CD4-positive, CD25-positive, alpha-beta regulatory T cell (primary cell): ENCODE results near the gene CIAO1. TPM values are rescaled to one million over a fixed set of nuclear protein-coding genes. Genes with fewer than 3 reads are reported as not detected.
A peak's percentile ranks its signal among the peaks of the same experiment; 100 is the strongest.

Experiments
- ATAC-seq, 2 donors: fragments of 150-1000 bp; cut with Tn5 transposase; one replicate each; pipeline ENCODE4 v1.10.0; 2021; ENCODE audit warnings: low read depth in 2 of 2, moderate number of reproducible peaks in 2 of 2, moderate library complexity in 1 of 2
- DNase-seq, 3 donors: peaks; one replicate each; pipeline versions ENCODE4 v3.0.0 to v3.0.0-alpha.2; 2012 to 2022; ENCODE audit warnings: mixed read lengths in 1 of 3
- H3K27ac ChIP-seq: one replicate; pipeline ENCODE4 v1.7.0; 2013; ENCODE audit warnings: mild to moderate bottlenecking, low read length; ENCODE audit not compliant: insufficient read depth, poor library complexity, severe bottlenecking
- H3K27me3 ChIP-seq: one replicate; pipeline ENCODE4 v1.7.0; 2013; ENCODE audit warnings: low read length; ENCODE audit not compliant: control insufficient read depth, insufficient read depth
- H3K36me3 ChIP-seq: one replicate; pipeline ENCODE4 v1.7.0; 2013; ENCODE audit warnings: mild to moderate bottlenecking, low read length, moderate library complexity; ENCODE audit not compliant: control insufficient read depth, insufficient read depth
- H3K4me1 ChIP-seq: 2 replicates; pipeline ENCODE4 v1.7.0; 2013; ENCODE audit warnings: mild to moderate bottlenecking, low read length; ENCODE audit not compliant: insufficient read depth, control insufficient read depth, poor library complexity, severe bottlenecking
- H3K4me3 ChIP-seq: one replicate; pipeline ENCODE4 v1.7.0; 2013; ENCODE audit warnings: low read depth, mild to moderate bottlenecking, low read length, moderate library complexity
- H3K9me3 ChIP-seq, 2 experiments: 1 replicate in 1 of 2; 2 replicates in 1 of 2; pipeline ENCODE4 v1.7.0; 2013; ENCODE audit warnings: low read length in 2 of 2, mild to moderate bottlenecking in 1 of 2, moderate library complexity in 1 of 2; ENCODE audit not compliant: control insufficient read depth in 2 of 2
- H3K27ac Mint-ChIP-seq, 3 donors: one replicate each; pipeline ENCODE4 v1.8.0; 2020 to 2022; ENCODE audit warnings: mild to moderate bottlenecking in 3 of 3, mixed read lengths in 3 of 3, moderate library complexity in 2 of 3
- H3K27me3 Mint-ChIP-seq: one replicate; pipeline ENCODE4 v1.8.0; 2022; ENCODE audit warnings: mild to moderate bottlenecking, mixed read lengths
- H3K36me3 Mint-ChIP-seq: one replicate; pipeline ENCODE4 v1.8.0; 2020; ENCODE audit warnings: mixed read lengths
- H3K4me1 Mint-ChIP-seq, 4 donors: one replicate each; pipeline ENCODE4 v1.8.0; 2020 to 2022; ENCODE audit warnings: mixed read lengths in 4 of 4, mild to moderate bottlenecking in 1 of 4
- H3K4me3 Mint-ChIP-seq, 4 donors: one replicate each; pipeline ENCODE4 v1.8.0; 2020 to 2022; ENCODE audit warnings: mild to moderate bottlenecking in 4 of 4, mixed read lengths in 4 of 4, moderate library complexity in 3 of 4
- H3K9me3 Mint-ChIP-seq, 7 donors: one replicate each; pipeline ENCODE4 v1.8.0; 2020 to 2022; ENCODE audit warnings: mixed read lengths in 7 of 7, mild to moderate bottlenecking in 3 of 7, moderate library complexity in 2 of 7
- polyA plus RNA-seq, 4 donors: library from polyadenylated mRNA; unstranded; fragments of 300-500 nt; fragmentation: Illumina TruSeq; gene quantifications; one replicate each; pipeline ENCODE4 v1.2.3, GENCODE V29; 2021
- total RNA-seq: library from RNA; stranded (reverse); gene quantifications from one replicate; pipeline ENCODE4 v1.2.3, GENCODE V29; 2022

Gene CIAO1
- total and polyA plus RNA-seq, 5 donors from 2014 or later = 60.3 to 102 (median 90.0) TPM

GRCh38 chr2:96319396-96319795 lies 53.4 kb downstream of the CIAO1 start:
- peak overlapping the region; percentile 33 for H3K27ac ChIP-seq
- peaks cover 44% of the 10 kb centered on the region for H3K4me1 ChIP-seq
- H3K36me3 Mint-ChIP-seq = peaks cover 3% of the 10 kb centered on the region

GRCh38 chr2:96320326-96320725 lies 54.3 kb downstream of the CIAO1 start:
- H3K4me1 Mint-ChIP-seq = peaks cover 9 to 59% (median 29%) of the 10 kb centered on the region in 4 donors
- Histone ChIP-seq H3K27ac (no peak overlapping the region), H3K9me3 (no peaks in the 10 kb centered on the region), H3K4me1 (peaks cover 50% of the 10 kb centered on the region), H3K36me3 (no peaks in the 10 kb centered on the region), H3K4me3 (peak overlapping the region; percentile 93), H3K27me3 (no peaks in the 10 kb centered on the region)
- H3K4me3 Mint-ChIP-seq = peak overlapping the region; percentile 86 to 94 (median 86)
- DNase-seq (no peak), ATAC-seq (no peak)
- H3K9me3 Mint-ChIP-seq = no peaks in the 10 kb centered on the region
- H3K27ac Mint-ChIP-seq = peak overlapping the region in 2 of 3 donors; percentile 56 to 57
- H3K36me3 Mint-ChIP-seq = peaks cover 3% of the 10 kb centered on the region
- H3K27me3 Mint-ChIP-seq = no peaks in the 10 kb centered on the region

More at GRCh38 chr2:96319396-96319795, 53.4 kb downstream of the CIAO1 start:
- no peaks in the 10 kb centered on the region for H3K36me3 ChIP-seq
- Mint-ChIP-seq H3K4me1 (peaks cover 9 to 54% (median 27%) of the 10 kb centered on the region in 4 donors), H3K9me3 (no peaks in the 10 kb centered on the region), H3K27ac (peak overlapping the region in 1 of 3 donors; percentile 88), H3K4me3 (peak overlapping the region; percentile 25 to 94 (median 74)), H3K27me3 (no peaks in the 10 kb centered on the region)
- H3K4me3 ChIP-seq = peak overlapping the region; percentile 69
- no peaks in the 10 kb centered on the region for H3K9me3 ChIP-seq
- no peaks in the 10 kb centered on the region for H3K27me3 ChIP-seq
- peak in 1 of 3 donors; percentile 23 for DNase-seq
- ATAC-seq = no peak

- ATAC-seq (peak in 1 of 2 donors; percentile 23), DNase-seq (peak in 1 of 3 donors; percentile 19)
- Histone ChIP-seq H3K27me3 (no peaks in the 10 kb centered on the region), H3K27ac (peak overlapping the region; percentile 58), H3K9me3 (no peaks in the 10 kb centered on the region), H3K4me1 (peaks cover 52% of the 10 kb centered on the region), H3K4me3 (peak overlapping the region; percentile 93), H3K36me3 (no peaks in the 10 kb centered on the region)
- Mint-ChIP-seq H3K9me3 (no peaks in the 10 kb centered on the region), H3K4me1 (peaks cover 9 to 59% (median 30%) of the 10 kb centered on the region in 4 donors), H3K27me3 (no peaks in the 10 kb centered on the region), H3K27ac (peak overlapping the region in 2 of 3 donors; percentile 57 to 75), H3K4me3 (peak overlapping the region; percentile 86 to 94 (median 86)), H3K36me3 (peaks cover 3% of the 10 kb centered on the region)
These were observed 55.0 kb downstream of the CIAO1 start for GRCh38 chr2:96320728-96321622.

Other genes with a start within 250 kb of the CIAO1 start
- 2.0 TPM for gene GPAT2, start 231.3 kb upstream of the CIAO1 start, total RNA-seq
- gene GPAT2, start 231.3 kb upstream of the CIAO1 start, polyA plus RNA-seq = 1 to 10 TPM in 2 of 4 donors, under 1 TPM in 2; 0.64 to 4.6 (median 1.0) TPM
- gene ADRA2B, start 149.7 kb upstream of the CIAO1 start, total RNA-seq = 1.0 TPM
- gene ADRA2B, start 149.7 kb upstream of the CIAO1 start, polyA plus RNA-seq = not detected
- gene ASTL, start 127.7 kb upstream of the CIAO1 start, total RNA-seq = 9.7 TPM
- gene ASTL, start 127.7 kb upstream of the CIAO1 start, polyA plus RNA-seq = under 1 TPM in 2 of 4 donors, not detected in 2; 0.23 to 0.39 TPM
- gene DUSP2, start 120.8 kb upstream of the CIAO1 start, total RNA-seq = 566 TPM
- 10 to 100 TPM; 30.8 to 95.4 (median 44.5) TPM for gene DUSP2, start 120.8 kb upstream of the CIAO1 start, polyA plus RNA-seq
- gene STARD7, start 57.4 kb upstream of the CIAO1 start, total RNA-seq = 97.2 TPM
- gene STARD7, start 57.4 kb upstream of the CIAO1 start, polyA plus RNA-seq = 100 to 1,000 TPM; 177 to 208 (median 197) TPM
- 54.3 TPM for gene TMEM127, start 228 bp upstream of the CIAO1 start, total RNA-seq
- 10 to 100 TPM; 27.6 to 40.4 (median 37.4) TPM for gene TMEM127, start 228 bp upstream of the CIAO1 start, polyA plus RNA-seq
- gene SNRNP200, start 39.3 kb downstream of the CIAO1 start, total RNA-seq = 295 TPM
- 10 to 100 TPM; 67.4 to 89.4 (median 83.4) TPM for gene SNRNP200, start 39.3 kb downstream of the CIAO1 start, polyA plus RNA-seq
- gene ITPRIPL1, start 59.1 kb downstream of the CIAO1 start, total RNA-seq = 27.8 TPM
- gene ITPRIPL1, start 59.1 kb downstream of the CIAO1 start, polyA plus RNA-seq = 10 to 100 TPM in 2 of 4 donors, 1 to 10 TPM in 2; 7.5 to 17.5 (median 10.9) TPM
- gene NCAPH, start 69.5 kb downstream of the CIAO1 start, total RNA-seq = 14.0 TPM
- gene NCAPH, start 69.5 kb downstream of the CIAO1 start, polyA plus RNA-seq = 10 to 100 TPM in 1 of 4 donors, 1 to 10 TPM in 3; 4.2 to 10.0 (median 8.1) TPM
- gene NEURL3, start 239.1 kb downstream of the CIAO1 start, total RNA-seq = not detected
- gene NEURL3, start 239.1 kb downstream of the CIAO1 start, polyA plus RNA-seq = under 1 TPM in 1 of 4 donors, not detected in 3; 0.18 TPM